ENCODE measurements around the gene TES. TPM values are rescaled to one million over a fixed set of nuclear protein-coding genes. Genes with fewer than 3 reads are reported as not detected.

Gene TES
- total and polyA plus RNA-seq, 4 donors, result 5.7 to 11.8 (median 7.5) TPM

DNA sequence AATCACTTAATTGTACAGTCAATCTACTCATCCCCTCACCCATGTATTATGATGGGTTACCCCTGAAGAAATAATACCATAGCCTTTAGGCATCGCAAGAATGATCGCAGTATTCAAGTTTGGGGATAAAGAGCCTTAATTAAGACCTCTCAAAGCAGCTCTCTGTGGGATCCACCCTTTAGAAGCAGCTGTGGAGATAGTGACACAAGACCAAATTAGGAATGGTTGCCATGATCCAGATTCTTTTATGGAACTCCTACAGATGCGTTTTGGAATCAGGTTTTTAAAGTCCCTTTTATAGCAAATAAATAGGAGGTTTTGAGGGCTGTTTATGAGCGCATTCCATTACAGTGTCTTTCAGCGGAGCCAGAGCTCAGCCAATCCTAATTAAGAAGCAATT, 12.2 kb downstream of the TES start:
- Histone ChIP-seq H3K27ac (ENCODE audit: low read depth in 1 of 2, low read length in 2 of 2) (no peak overlapping the region), H3K4me3 (ENCODE audit: low read depth in 1 of 3, low read length in 3 of 3) (no peak overlapping the region), H3K9ac (ENCODE audit: low read depth in 1 of 2, low read length in 2 of 2) (no peak overlapping the region), H3K27me3 (ENCODE audit: control insufficient read depth in 4 of 4, insufficient read depth in 4 of 4, low read length in 3 of 4) (no peaks in the 10 kb centered on the region), H3K4me1 (ENCODE audit: control insufficient read depth in 4 of 4, insufficient read depth in 4 of 4, low read length in 3 of 4) (peaks cover 0 to 5% (median 4%) of the 10 kb centered on the region in 4 donors), H3K36me3 (ENCODE audit: control insufficient read depth in 4 of 4, insufficient read depth in 3 of 4, low read depth in 1 of 4, low read length in 3 of 4) (no peaks in the 10 kb centered on the region), H3K9me3 (ENCODE audit: control insufficient read depth in 4 of 4, low read length in 3 of 4) (no peaks in the 10 kb centered on the region)
- WGBS, result 96% methylated on average over 5 of the region's 5 CpGs
- DNase-seq (ENCODE audit: low spot score), result no peak
- TF ChIP-seq, protein P1, sequence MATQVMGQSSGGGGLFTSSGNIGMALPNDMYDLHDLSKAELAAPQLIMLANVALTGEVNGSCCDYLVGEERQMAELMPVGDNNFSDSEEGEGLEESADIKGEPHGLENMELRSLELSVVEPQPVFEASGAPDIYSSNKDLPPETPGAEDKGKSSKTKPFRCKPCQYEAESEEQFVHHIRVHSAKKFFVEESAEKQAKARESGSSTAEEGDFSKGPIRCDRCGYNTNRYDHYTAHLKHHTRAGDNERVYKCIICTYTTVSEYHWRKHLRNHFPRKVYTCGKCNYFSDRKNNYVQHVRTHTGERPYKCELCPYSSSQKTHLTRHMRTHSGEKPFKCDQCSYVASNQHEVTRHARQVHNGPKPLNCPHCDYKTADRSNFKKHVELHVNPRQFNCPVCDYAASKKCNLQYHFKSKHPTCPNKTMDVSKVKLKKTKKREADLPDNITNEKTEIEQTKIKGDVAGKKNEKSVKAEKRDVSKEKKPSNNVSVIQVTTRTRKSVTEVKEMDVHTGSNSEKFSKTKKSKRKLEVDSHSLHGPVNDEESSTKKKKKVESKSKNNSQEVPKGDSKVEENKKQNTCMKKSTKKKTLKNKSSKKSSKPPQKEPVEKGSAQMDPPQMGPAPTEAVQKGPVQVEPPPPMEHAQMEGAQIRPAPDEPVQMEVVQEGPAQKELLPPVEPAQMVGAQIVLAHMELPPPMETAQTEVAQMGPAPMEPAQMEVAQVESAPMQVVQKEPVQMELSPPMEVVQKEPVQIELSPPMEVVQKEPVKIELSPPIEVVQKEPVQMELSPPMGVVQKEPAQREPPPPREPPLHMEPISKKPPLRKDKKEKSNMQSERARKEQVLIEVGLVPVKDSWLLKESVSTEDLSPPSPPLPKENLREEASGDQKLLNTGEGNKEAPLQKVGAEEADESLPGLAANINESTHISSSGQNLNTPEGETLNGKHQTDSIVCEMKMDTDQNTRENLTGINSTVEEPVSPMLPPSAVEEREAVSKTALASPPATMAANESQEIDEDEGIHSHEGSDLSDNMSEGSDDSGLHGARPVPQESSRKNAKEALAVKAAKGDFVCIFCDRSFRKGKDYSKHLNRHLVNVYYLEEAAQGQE (IDR thresholded peaks at IDR 0.05), result no peak
- TF ChIP-seq HNF4G (IDR thresholded peaks at IDR 0.05), result no peak
- TF ChIP-seq, protein P2, sequence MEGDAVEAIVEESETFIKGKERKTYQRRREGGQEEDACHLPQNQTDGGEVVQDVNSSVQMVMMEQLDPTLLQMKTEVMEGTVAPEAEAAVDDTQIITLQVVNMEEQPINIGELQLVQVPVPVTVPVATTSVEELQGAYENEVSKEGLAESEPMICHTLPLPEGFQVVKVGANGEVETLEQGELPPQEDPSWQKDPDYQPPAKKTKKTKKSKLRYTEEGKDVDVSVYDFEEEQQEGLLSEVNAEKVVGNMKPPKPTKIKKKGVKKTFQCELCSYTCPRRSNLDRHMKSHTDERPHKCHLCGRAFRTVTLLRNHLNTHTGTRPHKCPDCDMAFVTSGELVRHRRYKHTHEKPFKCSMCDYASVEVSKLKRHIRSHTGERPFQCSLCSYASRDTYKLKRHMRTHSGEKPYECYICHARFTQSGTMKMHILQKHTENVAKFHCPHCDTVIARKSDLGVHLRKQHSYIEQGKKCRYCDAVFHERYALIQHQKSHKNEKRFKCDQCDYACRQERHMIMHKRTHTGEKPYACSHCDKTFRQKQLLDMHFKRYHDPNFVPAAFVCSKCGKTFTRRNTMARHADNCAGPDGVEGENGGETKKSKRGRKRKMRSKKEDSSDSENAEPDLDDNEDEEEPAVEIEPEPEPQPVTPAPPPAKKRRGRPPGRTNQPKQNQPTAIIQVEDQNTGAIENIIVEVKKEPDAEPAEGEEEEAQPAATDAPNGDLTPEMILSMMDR (IDR thresholded peaks at IDR 0.05; ENCODE audit: low read depth, low read length, missing input control), result no peak
- TF ChIP-seq, protein P3, sequence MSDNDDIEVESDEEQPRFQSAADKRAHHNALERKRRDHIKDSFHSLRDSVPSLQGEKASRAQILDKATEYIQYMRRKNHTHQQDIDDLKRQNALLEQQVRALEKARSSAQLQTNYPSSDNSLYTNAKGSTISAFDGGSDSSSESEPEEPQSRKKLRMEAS (IDR thresholded peaks at IDR 0.05), result no peak
- TF ChIP-seq, protein P4, sequence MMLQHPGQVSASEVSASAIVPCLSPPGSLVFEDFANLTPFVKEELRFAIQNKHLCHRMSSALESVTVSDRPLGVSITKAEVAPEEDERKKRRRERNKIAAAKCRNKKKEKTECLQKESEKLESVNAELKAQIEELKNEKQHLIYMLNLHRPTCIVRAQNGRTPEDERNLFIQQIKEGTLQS (IDR thresholded peaks at IDR 0.05), result no peak
- TF ChIP-seq HNF4A (conservative IDR thresholded peaks at IDR 0.05), result no peak
- no peak for TF ChIP-seq RXRA (IDR thresholded peaks at IDR 0.05)
- TF ChIP-seq EGR1 (IDR thresholded peaks at IDR 0.05; ENCODE audit: low read depth in 2 of 2), result no peak
- TF ChIP-seq, protein P5, sequence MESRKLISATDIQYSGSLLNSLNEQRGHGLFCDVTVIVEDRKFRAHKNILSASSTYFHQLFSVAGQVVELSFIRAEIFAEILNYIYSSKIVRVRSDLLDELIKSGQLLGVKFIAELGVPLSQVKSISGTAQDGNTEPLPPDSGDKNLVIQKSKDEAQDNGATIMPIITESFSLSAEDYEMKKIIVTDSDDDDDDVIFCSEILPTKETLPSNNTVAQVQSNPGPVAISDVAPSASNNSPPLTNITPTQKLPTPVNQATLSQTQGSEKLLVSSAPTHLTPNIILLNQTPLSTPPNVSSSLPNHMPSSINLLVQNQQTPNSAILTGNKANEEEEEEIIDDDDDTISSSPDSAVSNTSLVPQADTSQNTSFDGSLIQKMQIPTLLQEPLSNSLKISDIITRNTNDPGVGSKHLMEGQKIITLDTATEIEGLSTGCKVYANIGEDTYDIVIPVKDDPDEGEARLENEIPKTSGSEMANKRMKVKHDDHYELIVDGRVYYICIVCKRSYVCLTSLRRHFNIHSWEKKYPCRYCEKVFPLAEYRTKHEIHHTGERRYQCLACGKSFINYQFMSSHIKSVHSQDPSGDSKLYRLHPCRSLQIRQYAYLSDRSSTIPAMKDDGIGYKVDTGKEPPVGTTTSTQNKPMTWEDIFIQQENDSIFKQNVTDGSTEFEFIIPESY (IDR thresholded peaks at IDR 0.05), result no peak
- TF ChIP-seq TAF1 (conservative IDR thresholded peaks at IDR 0.05), result no peak
- TF ChIP-seq FOXA2 (IDR thresholded peaks at IDR 0.05), result no peak
- no peak for TF ChIP-seq YY1 (IDR thresholded peaks at IDR 0.05)
- TF ChIP-seq SP1 (IDR thresholded peaks at IDR 0.05), result no peak
- TF ChIP-seq NR2F2 (IDR thresholded peaks at IDR 0.05), result no peak
- no peak for TF ChIP-seq GABPA (IDR thresholded peaks at IDR 0.05 in 1 of 2, conservative IDR thresholded peaks at IDR 0.05 in 1 of 2)
- no peak for TF ChIP-seq JUND (IDR thresholded peaks at IDR 0.05)

DNA sequence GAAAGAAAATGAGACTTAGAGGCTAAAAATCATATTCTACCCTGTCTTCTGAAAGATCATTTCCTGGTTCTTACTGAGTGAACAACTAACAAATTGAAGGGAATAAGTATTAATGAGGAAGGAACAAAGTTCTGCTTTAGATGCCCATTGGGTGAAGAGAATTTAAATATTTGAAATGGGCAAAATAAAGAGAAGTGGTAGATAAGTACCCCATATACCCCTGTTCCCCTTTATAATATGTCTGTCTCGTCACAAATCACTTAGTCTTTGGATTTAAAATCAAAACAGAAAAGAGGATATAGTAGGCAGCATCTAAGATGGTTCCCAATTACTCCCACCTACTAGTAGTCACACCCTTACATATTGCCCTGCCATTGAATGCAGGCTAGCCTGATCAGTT, 13.2 kb downstream of the TES start:
- no peak for DNase-seq (ENCODE audit: low spot score)
- Histone ChIP-seq H3K27me3 (ENCODE audit: control insufficient read depth in 4 of 4, insufficient read depth in 4 of 4, low read length in 3 of 4) (no peaks in the 10 kb centered on the region), H3K36me3 (ENCODE audit: control insufficient read depth in 4 of 4, insufficient read depth in 3 of 4, low read depth in 1 of 4, low read length in 3 of 4) (no peaks in the 10 kb centered on the region), H3K9me3 (ENCODE audit: control insufficient read depth in 4 of 4, low read length in 3 of 4) (no peaks in the 10 kb centered on the region), H3K27ac (ENCODE audit: low read depth in 1 of 2, low read length in 2 of 2) (no peak overlapping the region), H3K4me1 (ENCODE audit: control insufficient read depth in 4 of 4, insufficient read depth in 4 of 4, low read length in 3 of 4) (peaks cover 0 to 2% (median 0%) of the 10 kb centered on the region in 4 donors), H3K9ac (ENCODE audit: low read depth in 1 of 2, low read length in 2 of 2) (no peak overlapping the region), H3K4me3 (ENCODE audit: low read depth in 1 of 3, low read length in 3 of 3) (no peak overlapping the region)
- WGBS, result 97% methylated on average over 1 of the region's 1 CpG
- TF ChIP-seq YY1 (IDR thresholded peaks at IDR 0.05) (no peak), RAD21 (IDR thresholded peaks at IDR 0.05) (no peak), EGR1 (IDR thresholded peaks at IDR 0.05; ENCODE audit: low read depth in 2 of 2) (no peak), HNF4G (IDR thresholded peaks at IDR 0.05) (no peak), RXRA (IDR thresholded peaks at IDR 0.05) (no peak), JUND (IDR thresholded peaks at IDR 0.05) (no peak)
- TF ChIP-seq, protein P5 (IDR thresholded peaks at IDR 0.05), result no peak
- TF ChIP-seq, protein P3 (IDR thresholded peaks at IDR 0.05), result no peak
- TF ChIP-seq, protein P4 (IDR thresholded peaks at IDR 0.05), result no peak
- TF ChIP-seq, protein P1 (IDR thresholded peaks at IDR 0.05), result no peak

Measured in liver (tissue), 9 donors.